HG03342 (cell line): Measurements from ENCODE around the gene BEX4.
"Not testable (repeated sequence)": the region's sequence is repeated elsewhere in the genome, so short reads cannot be mapped to it uniquely, and the experiment has no call there.

ENCODE experiments used
- ATAC-seq: cut with Tn5 transposase; IDR thresholded peaks from one replicate; pipeline ENCODE4 v1.9.1; 2021; ENCODE audit warnings: mild to moderate bottlenecking, moderate library complexity; ENCODE audit not compliant: unreplicated experiment

Gene BEX4

GRCh38 chrX:103235608-103236007 lies 20.7 kb downstream of the BEX4 start:
- ATAC-seq: not testable (repeated sequence)

- no peak for ATAC-seq
These were observed 21.4 kb downstream of the BEX4 start for GRCh38 chrX:103236296-103236695.

- no peak for ATAC-seq
These were observed 25.2 kb downstream of the BEX4 start for GRCh38 chrX:103240155-103240554.

- ATAC-seq: no peak
These were observed 33.6 kb downstream of the BEX4 start for GRCh38 chrX:103248553-103248952.

GRCh38 chrX:103249805-103250204 lies 34.9 kb downstream of the BEX4 start:
- ATAC-seq: no peak

GRCh38 chrX:103250977-103251376 lies 36.1 kb downstream of the BEX4 start:
- ATAC-seq: no peak

GRCh38 chrX:103253608-103254007 lies 38.7 kb downstream of the BEX4 start:
- no peak for ATAC-seq

- peak; percentile 52 for ATAC-seq
These were observed 39.4 kb downstream of the BEX4 start for GRCh38 chrX:103254171-103254824.

- ATAC-seq: peak; percentile 97
These were observed 40.1 kb downstream of the BEX4 start, which contains the start of gene TCEAL8 for GRCh38 chrX:103254921-103255493. Gene TCEAL8 (minus strand): TSS chrX:103255155. CDS start chrX:103253979, 1,176 bp downstream.

- no peak for ATAC-seq
These were observed 41.7 kb downstream of the BEX4 start for GRCh38 chrX:103256651-103257050.

GRCh38 chrX:103258275-103258674 lies 43.4 kb downstream of the BEX4 start:
- ATAC-seq: no peak
